SH-SY5Y (cell line): ENCODE measurements around the gene INTS4.

Source experiments
- GATA2 ChIP-seq: IDR thresholded peaks from 2 replicates; pipeline ENCODE4 v1.6.1; 2011; ENCODE audit warnings: mild to moderate bottlenecking, low read depth, low read length
- GATA3 ChIP-seq: IDR thresholded peaks from 2 replicates; pipeline ENCODE4 v1.6.1; 2011; ENCODE audit warnings: low read depth, mild to moderate bottlenecking, low read length, moderate library complexity

DNA sequence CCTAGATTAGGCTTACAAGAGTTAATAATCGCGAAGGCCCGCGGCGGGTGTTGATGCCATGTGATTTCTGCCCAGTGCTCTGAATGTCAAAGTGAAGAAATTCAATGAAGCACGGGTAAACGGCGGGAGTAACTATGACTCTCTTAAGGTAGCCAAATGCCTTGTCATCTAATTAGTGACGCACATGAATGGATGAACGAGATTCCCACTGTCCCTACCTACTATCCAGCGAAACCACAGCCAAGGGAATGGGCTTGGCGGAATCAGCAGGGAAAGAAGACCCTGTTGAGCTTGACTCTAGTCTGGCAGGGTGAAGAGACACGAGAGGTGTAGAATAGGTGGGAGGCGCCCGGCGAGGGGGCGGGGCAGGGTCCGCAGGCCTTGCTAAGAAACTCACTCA, 108.1 kb downstream of the INTS4 start:
- no peak for TF ChIP-seq GATA2
- no peak for TF ChIP-seq GATA3
